ENCODE results near the gene MVB12B.

Gene MVB12B

GRCh38 chr9:126411225-126411947 lies 84.8 kb downstream of the MVB12B start:
- DNase-seq, result no peak

GRCh38 chr9:126411948-126412284 lies 85.3 kb downstream of the MVB12B start:
- DNase-seq, result no peak

DNA sequence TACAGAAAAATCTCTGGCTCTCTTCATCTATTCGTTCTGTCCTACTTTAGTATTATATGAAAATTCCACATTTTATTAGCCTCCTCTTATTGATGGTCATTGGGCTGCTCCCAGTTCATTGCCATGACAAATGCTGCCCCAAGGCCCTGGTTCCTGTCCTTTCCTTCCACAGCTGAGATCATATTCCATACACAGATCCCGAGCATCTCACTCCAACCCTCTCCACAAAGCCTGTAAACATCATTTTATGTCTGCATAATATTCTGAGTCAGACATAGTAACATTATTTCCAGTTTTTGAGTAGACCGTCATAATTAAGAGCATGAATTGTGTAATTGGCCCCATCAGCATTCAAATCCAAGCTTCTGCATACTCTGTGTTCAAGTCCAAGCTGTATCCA lies 86.3 kb downstream of the MVB12B start:
- DNase-seq, result no peak

DNA sequence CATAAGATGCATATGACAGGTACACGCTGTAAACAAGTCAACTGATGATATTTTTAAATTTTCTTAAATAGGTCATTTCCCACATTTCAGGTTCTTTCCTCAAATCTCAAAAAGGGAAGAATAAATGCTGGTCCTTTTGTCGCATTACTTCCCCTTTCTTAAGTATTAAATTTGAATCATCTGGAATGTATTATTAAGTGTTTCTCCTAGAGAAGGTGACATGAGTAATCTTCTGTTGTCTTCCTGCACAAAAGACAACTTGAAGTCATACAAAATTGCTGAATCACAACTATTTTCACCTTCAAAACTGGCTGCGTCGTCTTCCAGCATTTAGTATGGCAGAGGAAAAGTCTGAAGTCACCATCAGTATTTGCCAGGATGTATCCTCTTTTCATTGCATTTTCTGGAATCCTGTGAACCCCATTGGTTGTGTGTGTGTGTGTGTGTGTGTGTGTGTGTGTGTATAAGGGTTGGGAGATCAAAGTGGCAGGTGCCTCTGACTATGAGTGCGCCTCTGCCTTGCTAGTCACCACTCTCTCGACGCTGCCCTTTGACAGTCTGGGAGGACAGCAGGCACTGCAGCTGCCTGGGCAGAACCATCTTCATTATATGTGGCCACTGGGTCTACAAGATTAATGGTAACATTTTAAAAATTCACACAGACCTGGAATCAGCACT lies 86.9 kb downstream of the MVB12B start:
- no peak for DNase-seq

GRCh38 chr9:126415741-126416370 lies 89.2 kb downstream of the MVB12B start:
- no peak for DNase-seq

DNA sequence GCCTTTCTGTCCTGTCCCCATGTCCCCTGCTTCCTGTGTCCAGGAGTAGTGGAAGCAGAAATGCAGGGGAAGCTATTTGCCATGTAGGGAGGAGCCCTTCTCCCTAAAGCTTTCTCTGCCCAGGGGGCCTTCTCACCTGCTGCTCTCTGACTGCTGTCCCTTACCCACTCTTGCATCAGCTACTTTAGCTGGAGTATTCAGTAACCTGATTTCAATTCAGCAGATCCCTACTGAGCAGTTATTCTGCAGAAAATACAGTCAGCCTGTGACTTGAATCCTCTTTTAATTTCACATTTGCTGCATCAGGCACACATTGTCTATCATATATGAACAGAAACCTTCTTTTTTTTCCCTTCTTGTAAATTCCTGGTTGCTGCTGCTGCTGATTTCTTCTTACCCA lies 90.4 kb downstream of the MVB12B start:
- DNase-seq, result no peak

- DNase-seq, result no peak
Measured at GRCh38 chr9:126417684-126418083, 91.1 kb downstream of the MVB12B start.

- no peak for DNase-seq
Measured at GRCh38 chr9:126418608-126419007, 92.0 kb downstream of the MVB12B start.

GRCh38 chr9:126419475-126419874 lies 92.8 kb downstream of the MVB12B start:
- no peak for DNase-seq

DNA sequence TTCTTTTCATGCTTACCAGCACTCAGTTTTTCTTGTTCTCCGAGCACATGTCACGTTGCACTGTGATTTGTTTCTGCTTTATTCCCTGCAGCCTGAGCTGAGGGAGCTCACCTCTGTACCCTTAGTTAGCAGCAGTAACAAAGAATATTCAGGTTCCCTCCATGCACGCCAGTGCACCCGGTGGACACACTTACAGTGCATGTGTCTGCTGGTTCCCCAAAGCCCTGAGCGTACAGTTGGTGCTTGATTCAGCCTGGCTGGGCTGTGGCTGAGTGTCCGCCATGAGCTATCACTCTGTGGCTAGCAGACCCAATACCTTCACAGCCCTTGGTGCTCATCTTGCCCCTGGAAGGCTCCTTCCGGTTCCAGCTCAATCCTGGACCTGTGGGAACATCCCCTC lies 93.5 kb downstream of the MVB12B start:
- DNase-seq, result no peak

DNA sequence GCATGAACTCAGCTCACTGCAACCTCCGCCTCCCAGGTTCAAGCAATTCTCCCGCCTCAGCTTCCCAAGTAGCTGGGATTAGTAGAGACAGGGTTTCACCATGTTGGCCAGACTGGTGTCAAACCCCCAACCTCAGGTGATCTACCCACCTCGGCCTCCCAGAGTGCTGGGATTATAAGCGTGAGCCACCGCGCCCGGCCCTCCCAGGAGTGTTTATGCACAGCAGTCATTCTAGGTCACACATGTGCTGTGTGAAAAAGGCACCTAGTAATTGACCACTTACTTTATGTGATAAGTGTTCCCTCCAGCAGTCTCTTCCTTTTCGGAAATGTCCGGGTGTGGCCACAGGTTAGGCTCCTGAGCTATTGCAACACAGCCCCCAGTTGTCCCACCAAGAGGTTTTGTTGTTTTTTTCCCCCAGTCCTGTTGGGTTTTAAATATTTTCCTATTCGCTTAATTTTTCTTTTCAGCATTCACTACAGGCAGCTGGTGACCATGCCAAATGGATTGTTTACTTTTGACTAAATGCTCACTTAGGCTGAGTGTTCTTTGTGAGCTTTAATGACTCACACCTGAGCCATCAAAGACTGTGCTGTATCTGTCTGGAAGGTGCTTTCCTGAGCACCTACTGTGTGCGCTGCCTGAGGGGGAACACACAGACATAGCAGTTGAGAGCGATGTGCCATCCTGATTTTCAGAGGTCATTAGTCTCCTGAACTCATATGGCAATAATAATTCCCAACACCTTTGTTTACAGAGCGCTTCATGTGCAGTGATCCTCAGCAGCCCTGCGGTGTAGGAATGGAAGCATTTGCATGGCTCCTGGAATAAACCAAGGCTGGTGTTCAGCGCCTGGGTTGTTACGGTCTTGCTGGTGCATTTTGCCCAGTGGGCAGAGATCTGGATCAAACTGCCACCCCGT lies 94.3 kb downstream of the MVB12B start:
- no peak for DNase-seq

- peak; percentile 38 for DNase-seq
Measured at GRCh38 chr9:126421567-126422428, 95.2 kb downstream of the MVB12B start.

DNA sequence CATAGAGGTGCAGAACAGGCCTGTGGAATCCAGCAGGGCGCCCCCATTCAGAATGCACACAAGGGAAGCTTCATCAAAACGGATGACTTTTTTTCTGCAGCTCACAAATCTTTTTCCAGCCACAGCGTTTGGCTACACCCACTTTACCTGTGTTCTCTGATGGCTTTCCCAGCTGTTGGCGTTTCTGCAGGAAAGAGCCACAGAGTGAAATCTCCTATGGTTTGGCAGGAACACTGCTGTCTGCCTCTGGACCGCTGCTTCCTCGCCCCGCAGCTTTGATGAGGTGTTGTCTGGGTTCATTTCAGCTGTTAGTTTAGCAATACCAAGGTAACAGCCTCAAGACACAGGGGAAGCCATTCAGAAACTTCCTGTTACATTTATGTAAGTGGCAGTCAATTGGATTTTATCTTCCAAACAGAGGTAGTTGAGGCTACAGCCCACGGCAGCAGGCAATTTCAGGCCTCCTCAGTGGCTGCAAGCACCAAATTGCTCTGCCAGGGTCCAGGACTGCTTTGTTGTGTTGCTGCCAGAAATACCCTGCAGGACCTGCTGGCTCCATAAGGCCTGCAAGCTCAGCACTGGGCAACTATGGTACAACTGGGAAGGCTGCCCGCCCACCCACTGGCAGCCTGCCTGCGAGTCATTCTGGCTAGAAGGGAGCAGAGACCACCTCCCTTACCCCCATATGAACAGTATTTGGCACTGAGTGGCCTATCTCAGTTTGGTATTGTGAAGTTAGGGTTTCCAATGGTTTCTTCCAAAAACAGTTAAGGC lies 96.7 kb downstream of the MVB12B start:
- no peak for DNase-seq

- no peak for DNase-seq
Measured at GRCh38 chr9:126423916-126424185, 97.2 kb downstream of the MVB12B start.

DNA sequence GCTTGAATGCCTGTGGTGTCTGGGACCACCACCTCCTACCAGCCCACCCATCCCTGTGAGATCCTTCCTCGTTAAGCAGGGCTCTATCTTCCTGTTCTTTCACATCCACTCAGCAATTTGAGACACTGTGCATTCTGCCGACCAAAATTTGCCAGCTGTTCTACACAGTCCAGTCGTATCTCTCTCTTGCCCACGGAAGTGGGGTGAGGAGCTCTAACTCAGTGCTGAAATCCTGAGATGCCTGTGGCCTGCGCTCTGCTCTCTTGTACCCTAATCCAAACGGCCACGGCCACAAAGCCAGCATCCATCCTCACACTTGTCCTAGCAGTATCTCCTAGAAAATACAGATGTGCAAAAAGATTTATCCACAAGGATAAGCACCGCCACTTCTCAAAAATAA lies 97.9 kb downstream of the MVB12B start:
- DNase-seq, result no peak

DNA sequence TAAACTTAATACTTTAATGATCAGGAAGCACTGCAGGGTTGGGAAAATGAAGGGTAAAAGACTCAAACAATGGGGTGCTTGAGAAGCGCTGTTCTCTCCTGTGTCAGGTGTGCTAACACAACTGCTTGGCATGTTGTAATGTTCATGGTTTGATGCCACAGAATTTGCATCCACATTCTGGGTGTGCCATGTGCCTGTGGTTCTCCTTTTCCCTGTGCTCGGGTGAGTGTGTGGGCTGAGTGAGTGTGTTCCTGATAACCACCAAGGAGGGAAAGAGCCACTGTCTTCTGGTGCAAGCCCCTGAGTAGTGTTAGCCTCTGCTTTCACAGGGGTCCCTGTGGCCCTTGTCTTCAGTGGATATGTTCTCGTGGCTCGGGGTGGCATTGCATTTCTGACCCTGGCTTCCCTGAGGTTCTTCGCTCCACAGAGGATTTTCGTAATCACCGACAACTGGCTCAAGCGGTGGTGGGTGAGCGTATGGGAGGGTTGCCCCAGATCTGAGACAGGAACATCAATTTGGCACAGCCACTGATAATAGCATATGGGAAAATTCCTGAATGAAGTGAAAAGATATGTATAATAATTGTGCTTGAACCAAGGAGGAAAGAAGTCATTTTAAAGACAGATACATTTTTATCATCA lies 102.0 kb downstream of the MVB12B start:
- DNase-seq, result no peak

GRCh38 chr9:126429190-126429589 lies 102.6 kb downstream of the MVB12B start:
- DNase-seq, result no peak

GRCh38 chr9:126430124-126430523 lies 103.5 kb downstream of the MVB12B start:
- DNase-seq, result no peak

GRCh38 chr9:126431077-126431742 lies 104.6 kb downstream of the MVB12B start:
- DNase-seq, result no peak

DNA sequence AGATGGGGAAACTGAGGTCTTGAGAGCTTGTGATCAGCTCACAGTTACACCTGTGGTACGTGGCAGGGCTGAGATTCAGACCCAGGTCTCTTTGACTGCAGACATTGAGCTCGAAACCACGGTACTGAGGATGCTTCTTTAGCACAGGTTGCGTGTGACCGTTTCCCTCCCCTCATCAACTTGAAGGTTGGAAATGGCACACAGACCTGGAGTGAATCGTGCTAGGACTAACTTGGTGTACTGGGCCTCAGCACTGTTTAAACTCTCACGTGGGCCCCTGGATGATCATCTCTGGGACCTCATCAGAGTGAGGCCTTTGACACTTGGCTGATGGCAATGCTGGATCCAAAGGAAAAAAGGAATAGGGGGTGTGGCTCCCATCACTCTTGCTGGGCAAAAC lies 106.0 kb downstream of the MVB12B start:
- no peak for DNase-seq

DNA sequence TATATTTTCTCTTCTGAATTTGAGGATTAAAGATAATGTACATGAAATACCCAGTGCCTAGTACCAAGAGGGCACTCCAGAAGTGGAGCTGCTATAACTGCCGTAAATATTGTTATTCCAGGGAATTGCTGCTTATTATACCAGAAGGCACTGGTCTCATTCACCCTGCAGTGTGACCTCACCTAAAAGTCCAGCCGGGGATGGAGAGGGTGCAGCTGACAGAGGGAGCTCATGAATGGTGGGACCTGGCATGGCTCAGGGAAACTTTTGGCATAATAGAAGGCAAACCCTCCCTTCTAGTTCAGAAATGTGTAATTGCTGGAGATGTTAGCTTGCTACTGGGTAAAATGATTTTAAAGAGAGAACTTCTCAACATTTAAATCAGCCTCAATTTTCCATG lies 108.5 kb downstream of the MVB12B start:
- DNase-seq, result no peak
